ENCODE measurements around the gene NBPF8. TPM values are rescaled to one million over a fixed set of nuclear protein-coding genes. Genes with fewer than 3 reads are reported as not detected.
"Not testable (repeated sequence)": the region's sequence is repeated elsewhere in the genome, so short reads cannot be mapped to it uniquely, and the experiment has no call there.

Gene NBPF8
- total RNA-seq, 4 donors from 2014 or later, result 10.8 to 23.8 (median 11.8) TPM

DNA sequence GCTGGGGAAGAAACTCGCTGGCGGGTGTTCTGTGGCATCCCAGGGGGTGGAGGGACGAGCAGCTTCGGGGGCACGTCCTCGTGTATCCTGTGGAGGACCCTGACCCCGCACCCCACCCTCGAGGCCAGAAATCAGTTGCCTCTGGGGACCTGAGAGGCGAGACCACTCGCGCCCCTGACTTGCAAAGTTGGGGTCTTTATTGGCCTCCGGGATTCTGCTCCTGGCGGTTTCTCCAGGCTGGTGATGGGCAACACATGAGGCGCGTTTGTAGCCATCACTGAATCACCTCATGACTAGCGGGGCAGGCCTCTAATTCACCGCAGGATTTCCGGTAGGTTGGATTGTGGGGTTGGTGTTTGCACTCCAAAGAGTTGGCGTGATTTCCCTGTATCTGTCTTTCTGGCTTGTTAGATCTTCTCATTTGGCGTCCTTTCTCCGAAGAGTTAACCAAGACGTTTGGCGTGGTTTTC is 692 bp downstream of the NBPF8 start:
- H3K36me3 ChIP-seq; H3K27me3 ChIP-seq; intact Hi-C loops (cut with DNase I); H3K4me1 ChIP-seq; DNase-seq (ENCODE audit: extremely low spot score); H3K9me3 ChIP-seq: not testable (repeated sequence)
- TF ChIP-seq POLR2AphosphoS5 (IDR thresholded peaks at IDR 0.05), result peak; percentile 42 to 59
- peak overlapping the region; percentile 64 to 77 (median 68) for H3K4me3 ChIP-seq
- 3% methylated on average over 6 of the region's 23 CpGs for WGBS
- peak overlapping the region; percentile 81 to 88 (median 84) for H3K27ac ChIP-seq (replicated peaks in 1 of 4)

DNA sequence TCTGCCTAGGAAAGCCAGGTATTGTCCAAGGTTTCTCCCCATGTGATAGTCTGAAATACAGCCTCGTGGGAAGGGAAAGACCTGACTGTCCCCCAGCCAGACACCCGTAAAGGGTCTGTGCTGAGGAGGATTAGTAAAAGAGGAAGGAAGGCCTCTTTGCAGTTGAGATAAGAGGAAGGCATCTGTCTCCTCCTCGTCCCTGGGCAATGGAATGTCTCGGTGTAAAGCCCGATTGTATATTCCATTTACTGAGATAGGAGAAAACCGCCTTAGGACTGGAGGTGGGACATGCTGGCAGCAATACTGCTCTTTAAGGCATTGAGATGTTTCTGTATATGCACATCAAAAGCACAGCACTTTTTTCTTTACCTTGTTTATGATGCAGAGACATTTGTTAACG is 10.2 kb downstream of the NBPF8 start:
- intact Hi-C loops (cut with DNase I); H3K9me3 ChIP-seq; H3K4me3 ChIP-seq; H3K27me3 ChIP-seq; H3K27ac ChIP-seq (replicated peaks in 1 of 4); H3K4me1 ChIP-seq; DNase-seq (ENCODE audit: extremely low spot score); H3K36me3 ChIP-seq: not testable (repeated sequence)
- WGBS, result 59% methylated on average over 7 of the region's 7 CpGs

DNA sequence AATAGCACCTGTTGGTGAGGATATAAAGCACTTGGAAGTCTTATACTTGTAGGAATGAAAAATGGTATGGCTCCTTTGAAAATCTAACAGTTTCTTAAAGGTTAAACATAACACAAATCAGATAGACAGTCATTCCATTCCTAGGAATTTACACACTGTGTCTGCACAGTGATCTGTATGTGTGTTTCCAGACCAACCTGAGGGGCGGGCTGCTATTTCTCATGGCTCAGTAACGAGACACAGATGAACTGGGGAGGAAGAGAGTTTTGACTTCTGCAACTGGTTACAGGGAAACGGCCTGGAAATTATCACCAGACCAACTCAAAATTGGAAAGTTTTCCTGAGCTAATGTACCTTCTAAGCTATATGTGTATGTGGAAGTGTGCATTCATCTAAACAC is 16.8 kb downstream of the NBPF8 start:
- DNase-seq (ENCODE audit: extremely low spot score); H3K27me3 ChIP-seq; H3K4me1 ChIP-seq; H3K36me3 ChIP-seq; H3K27ac ChIP-seq (replicated peaks in 1 of 4); intact Hi-C loops (cut with DNase I); H3K9me3 ChIP-seq; H3K4me3 ChIP-seq: not testable (repeated sequence)
- WGBS, result no CpG with 5 or more reads among the region's 3 CpGs

DNA sequence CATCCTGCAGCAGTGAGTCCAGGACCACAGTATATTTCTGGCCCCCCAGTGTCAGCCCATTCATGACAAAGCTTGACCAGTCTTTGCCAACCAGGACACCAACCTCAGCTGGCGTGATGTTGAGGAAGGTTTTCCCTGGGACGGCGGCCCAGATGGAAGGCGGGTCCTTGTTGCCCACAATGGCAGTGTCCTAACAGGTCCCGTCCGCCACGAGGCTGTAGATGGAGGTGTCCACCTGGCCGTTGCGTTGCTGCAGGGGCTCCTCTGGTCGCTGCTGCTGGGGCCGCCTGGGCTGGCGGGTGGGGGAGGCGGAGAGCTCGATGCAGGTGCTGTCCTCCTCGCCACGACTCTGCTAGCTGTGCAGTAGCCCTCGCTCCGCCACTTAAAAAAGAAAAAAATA is 19.0 kb downstream of the NBPF8 start:
- H3K4me1 ChIP-seq; DNase-seq (ENCODE audit: extremely low spot score); H3K27me3 ChIP-seq; H3K36me3 ChIP-seq; intact Hi-C loops (cut with DNase I); H3K9me3 ChIP-seq; H3K27ac ChIP-seq (replicated peaks in 1 of 4); H3K4me3 ChIP-seq: not testable (repeated sequence)
- WGBS, result 100% methylated on average over 5 of the region's 18 CpGs

DNA sequence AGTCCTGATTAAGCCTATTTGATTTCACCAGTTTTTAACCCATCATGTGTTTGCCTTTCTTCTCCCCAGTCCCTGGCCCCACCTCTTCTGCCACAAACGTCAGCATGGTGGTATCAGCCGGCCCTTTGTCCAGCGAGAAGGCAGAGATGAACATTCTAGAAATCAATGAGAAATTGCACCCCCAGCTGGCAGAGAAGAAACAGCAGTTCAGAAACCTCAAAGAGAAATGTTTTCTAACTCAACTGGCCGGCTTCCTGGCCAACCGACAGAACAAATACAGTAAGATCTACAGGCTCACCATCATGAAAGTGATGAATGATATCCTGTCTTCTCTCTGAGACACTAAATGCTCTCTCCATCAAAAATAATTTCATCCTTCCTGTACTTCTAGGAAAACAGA is 34.3 kb downstream of the NBPF8 start:
- DNase-seq (ENCODE audit: extremely low spot score); H3K27ac ChIP-seq (replicated peaks in 1 of 4); H3K27me3 ChIP-seq; intact Hi-C loops (cut with DNase I); H3K4me3 ChIP-seq; H3K36me3 ChIP-seq; H3K4me1 ChIP-seq; H3K9me3 ChIP-seq: not testable (repeated sequence)
- 58% methylated on average over 2 of the region's 5 CpGs for WGBS

Other genes starting within 250 kb of the NBPF8 start
- 10 to 100 TPM; 20.7 to 24.9 (median 22.4) TPM for gene SEC22B, start 238.5 kb upstream of the NBPF8 start, total RNA-seq

Measured in esophagus muscularis mucosa (tissue), 4 donors.